Neuronal stem cell (in vitro differentiated cells): Measurements from ENCODE around the gene SMAD6.
A peak's percentile ranks its signal among the peaks of the same experiment; 100 is the strongest.

ENCODE experiments used
- DNase-seq: peaks from one replicate; pipeline ENCODE4 v3.0.0-alpha.2; 2013; ENCODE audit warnings: low spot score
- H2AFZ ChIP-seq: one replicate; pipeline ENCODE4 v1.6.1; 2013; ENCODE audit warnings: mild to moderate bottlenecking, low read length, inconsistent platforms
- H2AK5ac ChIP-seq: 2 replicates; pipeline ENCODE4 v1.6.1; 2013; ENCODE audit warnings: low read depth, mild to moderate bottlenecking, inconsistent platforms, low read length, moderate library complexity, mixed read lengths
- H2BK120ac ChIP-seq: 2 replicates; pipeline ENCODE4 v1.6.1; 2013; ENCODE audit warnings: low read depth, mild to moderate bottlenecking, inconsistent platforms, low read length, moderate library complexity, mixed read lengths
- H2BK12ac ChIP-seq: one replicate; pipeline ENCODE4 v1.6.1; 2013; ENCODE audit warnings: low read length, inconsistent platforms
- H2BK15ac ChIP-seq: 2 replicates; pipeline ENCODE4 v1.6.1; 2013; ENCODE audit warnings: mild to moderate bottlenecking, low read length, inconsistent platforms, mixed read lengths
- H2BK5ac ChIP-seq: one replicate; pipeline ENCODE4 v1.6.1; 2013; ENCODE audit warnings: inconsistent platforms, mild to moderate bottlenecking, low read length, moderate library complexity
- H3K14ac ChIP-seq: one replicate; pipeline ENCODE4 v1.6.1; 2013; ENCODE audit warnings: low read length, inconsistent platforms
- H3K18ac ChIP-seq: 2 replicates; pipeline ENCODE4 v1.6.1; 2013; ENCODE audit warnings: low read length, inconsistent platforms
- H3K23ac ChIP-seq: 2 replicates; pipeline ENCODE4 v1.6.1; 2013; ENCODE audit warnings: low read depth, mild to moderate bottlenecking, mixed read lengths, low read length, inconsistent platforms; ENCODE audit not compliant: poor library complexity
- H3K27ac ChIP-seq: replicated peaks from 3 replicates; pipeline ENCODE4 v1.5.1; 2013; ENCODE audit warnings: low read length, inconsistent platforms
- H3K27me3 ChIP-seq, 3 experiments: 2 replicates each; pipeline ENCODE4 v1.6.1; 2013; ENCODE audit warnings: low read length in 3 of 3, mild to moderate bottlenecking in 2 of 3, inconsistent platforms in 1 of 3, low read depth in 1 of 3, mixed read lengths in 1 of 3, moderate library complexity in 1 of 3; ENCODE audit not compliant: control insufficient read depth in 3 of 3, insufficient read depth in 3 of 3
- H3K36me3 ChIP-seq, 2 donors: replicated peaks in 1 of 2; 2 replicates each; pipeline ENCODE4 v1.6.1; 2013; ENCODE audit warnings: low read length in 2 of 2; ENCODE audit not compliant: control insufficient read depth in 2 of 2, insufficient read depth in 2 of 2
- H3K4ac ChIP-seq: 2 replicates; pipeline ENCODE4 v1.6.1; 2013; ENCODE audit warnings: inconsistent platforms, mild to moderate bottlenecking, low read length, moderate library complexity
- H3K4me1 ChIP-seq, 2 donors: 1 replicate in 1 of 2; 2 replicates in 1 of 2; pipeline ENCODE4 v1.6.1; 2013; ENCODE audit warnings: low read length in 2 of 2, low read depth in 1 of 2; ENCODE audit not compliant: control insufficient read depth in 2 of 2, insufficient read depth in 1 of 2
- H3K4me2 ChIP-seq: one replicate; pipeline ENCODE4 v1.6.1; 2013; ENCODE audit warnings: mild to moderate bottlenecking, low read length, inconsistent platforms; ENCODE audit not compliant: insufficient read depth, poor library complexity, severe bottlenecking
- H3K4me3 ChIP-seq, 2 donors: 2 replicates each; pipeline ENCODE4 v1.5.1; 2013; ENCODE audit warnings: low read length in 2 of 2, mild to moderate bottlenecking in 2 of 2, inconsistent platforms in 1 of 2, moderate library complexity in 1 of 2
- H3K79me1 ChIP-seq: one replicate; pipeline ENCODE4 v1.6.1; 2013; ENCODE audit warnings: low read depth, mild to moderate bottlenecking, inconsistent platforms, low read length, moderate library complexity
- H3K9ac ChIP-seq: one replicate; pipeline ENCODE4 v1.6.1; 2013; ENCODE audit warnings: mild to moderate bottlenecking, low read depth, low read length, inconsistent platforms; ENCODE audit not compliant: poor library complexity
- H3K9me3 ChIP-seq, 2 donors: replicated peaks in 1 of 2; 2 replicates each; pipeline versions ENCODE3 to v1.6.1; 2013; ENCODE audit warnings: low read length in 2 of 2, mild to moderate bottlenecking in 2 of 2, inconsistent platforms in 1 of 2, low read depth in 1 of 2, mixed read lengths in 1 of 2, moderate library complexity in 1 of 2; ENCODE audit not compliant: control insufficient read depth in 2 of 2, insufficient read depth in 1 of 2
- H4K8ac ChIP-seq: one replicate; pipeline ENCODE4 v1.6.1; 2013; ENCODE audit warnings: low read depth, mild to moderate bottlenecking, inconsistent platforms, low read length, moderate library complexity
- H4K91ac ChIP-seq: one replicate; pipeline ENCODE4 v1.6.1; 2013; ENCODE audit warnings: low read length, low read depth, mild to moderate bottlenecking, inconsistent platforms; ENCODE audit not compliant: poor library complexity
- WGBS, 2 donors: extraction: QIAGEN DNeasy Blood & Tissue Kit; methylation state at CpG; one replicate each; pipeline ENCODE4 v1.1.7; 2013; ENCODE audit warnings: missing lambda C conversion rate in 2 of 2, mixed read lengths in 1 of 2; ENCODE audit not compliant: insufficient read length in 2 of 2, insufficient replicate concordance in 1 of 2; ENCODE audit errors: extremely low coverage in 2 of 2; 5-methylcytosine and 5-hydroxymethylcytosine counted together

The SMAD6 gene

DNA sequence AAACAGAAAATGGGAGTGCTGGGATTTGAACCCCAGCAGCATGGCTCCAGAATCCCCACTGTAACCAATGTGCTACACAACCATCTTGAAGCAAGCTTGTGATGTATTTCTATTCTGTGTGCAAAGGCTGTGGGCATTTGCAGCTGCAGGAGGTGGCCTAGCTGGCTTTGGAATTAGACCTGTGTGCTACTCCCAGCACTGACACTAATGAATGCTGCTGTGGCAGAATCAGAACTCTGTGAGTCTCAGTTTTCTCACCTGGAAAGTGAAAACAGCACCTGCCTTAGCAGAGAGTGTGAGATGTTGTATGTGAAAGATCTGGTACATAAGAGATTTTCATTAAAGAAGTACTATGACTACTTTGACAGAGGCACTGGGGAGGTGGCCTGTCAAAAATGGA is 21.5 kb upstream of the SMAD6 start:
- H4K91ac ChIP-seq, result no peak overlapping the region
- H3K4me1 ChIP-seq, result peaks cover 6 to 14% of the 10 kb centered on the region in 2 donors
- H3K14ac ChIP-seq, result no peak overlapping the region
- no peak overlapping the region for H3K4me2 ChIP-seq
- no peak overlapping the region for H2BK120ac ChIP-seq
- no peak overlapping the region for H2AK5ac ChIP-seq
- H3K9me3 ChIP-seq, result peaks cover 0 to 7% of the 10 kb centered on the region in 2 donors
- H3K4ac ChIP-seq, result no peak overlapping the region
- DNase-seq, result no peak
- no peak overlapping the region for H2BK5ac ChIP-seq
- H2BK12ac ChIP-seq, result no peak overlapping the region
- no peaks in the 10 kb centered on the region for H3K36me3 ChIP-seq
- H3K27me3 ChIP-seq, result peaks cover 0 to 2% (median 0%) of the 10 kb centered on the region in 3 experiments
- H3K23ac ChIP-seq, result no peak overlapping the region
- H3K79me1 ChIP-seq, result no peaks in the 10 kb centered on the region
- no peak overlapping the region for H2AFZ ChIP-seq
- H2BK15ac ChIP-seq, result no peak overlapping the region
- no peak overlapping the region for H3K18ac ChIP-seq
- no peak overlapping the region for H3K9ac ChIP-seq
- H3K27ac ChIP-seq, result no peak overlapping the region
- H3K4me3 ChIP-seq, result no peak overlapping the region
- H4K8ac ChIP-seq, result no peak overlapping the region

DNA sequence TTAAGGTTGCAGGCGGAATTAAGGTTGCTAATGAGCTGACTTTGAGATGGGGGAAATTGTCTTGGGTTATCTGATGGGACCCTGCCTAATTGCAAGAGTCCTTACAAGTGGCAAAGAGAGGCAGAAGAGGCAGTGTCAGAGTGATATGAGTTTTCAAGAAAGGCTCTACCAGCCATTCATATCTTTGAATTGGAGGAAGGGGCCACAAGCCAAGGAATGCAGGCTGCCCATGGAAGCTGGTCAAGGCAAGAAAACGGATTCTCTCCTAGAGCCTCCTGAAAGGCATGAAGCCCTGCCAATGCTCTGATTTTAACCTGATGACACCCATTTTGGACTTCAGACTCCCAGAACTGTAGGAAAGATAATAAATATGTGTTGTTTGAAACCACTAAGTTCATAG is 20.6 kb upstream of the SMAD6 start:
- Histone ChIP-seq H3K4ac (no peak overlapping the region), H4K91ac (no peak overlapping the region), H3K4me1 (peaks cover 6 to 11% of the 10 kb centered on the region in 2 donors), H2BK12ac (no peak overlapping the region), H3K4me2 (no peak overlapping the region), H2AFZ (no peak overlapping the region), H4K8ac (no peak overlapping the region), H3K4me3 (no peak overlapping the region), H2BK120ac (no peak overlapping the region), H3K79me1 (no peaks in the 10 kb centered on the region), H3K9me3 (peaks cover 0 to 7% of the 10 kb centered on the region in 2 donors), H2AK5ac (no peak overlapping the region), H3K36me3 (no peaks in the 10 kb centered on the region), H2BK15ac (no peak overlapping the region), H2BK5ac (no peak overlapping the region), H3K23ac (no peak overlapping the region), H3K9ac (no peak overlapping the region), H3K14ac (no peak overlapping the region), H3K27me3 (peaks cover 0 to 2% (median 0%) of the 10 kb centered on the region in 3 experiments), H3K27ac (no peak overlapping the region), H3K18ac (no peak overlapping the region)
- DNase-seq, result no peak
- WGBS, 2 donors, result no CpG with 5 or more reads among the region's 2 CpGs

DNA sequence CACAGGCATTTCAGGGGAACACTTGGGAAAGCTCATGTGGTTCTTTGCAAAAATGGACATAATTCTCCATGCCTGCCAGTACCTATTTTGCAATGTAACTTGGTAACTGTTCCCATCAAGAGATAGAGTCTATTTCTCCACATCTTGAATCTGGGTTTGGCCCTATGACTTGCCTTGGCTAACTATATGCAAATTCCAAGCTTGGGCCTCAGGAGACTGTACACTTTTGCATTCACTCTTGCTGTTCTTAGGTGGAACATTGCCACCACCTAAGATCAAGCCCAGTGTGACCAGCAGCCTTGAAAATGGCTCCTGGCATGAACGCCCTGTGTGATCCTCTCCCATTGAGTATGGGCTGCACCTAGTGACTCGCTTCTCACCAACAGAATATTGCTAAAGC is 19.8 kb upstream of the SMAD6 start:
- Histone ChIP-seq H3K4ac (no peak overlapping the region), H3K36me3 (no peaks in the 10 kb centered on the region), H2BK15ac (no peak overlapping the region), H3K23ac (no peak overlapping the region), H3K27ac (no peak overlapping the region), H3K4me1 (peaks cover 6 to 11% of the 10 kb centered on the region in 2 donors), H2AK5ac (no peak overlapping the region), H3K27me3 (peaks cover 0 to 2% (median 0%) of the 10 kb centered on the region in 3 experiments), H3K79me1 (no peaks in the 10 kb centered on the region), H2AFZ (no peak overlapping the region), H4K8ac (no peak overlapping the region), H3K18ac (no peak overlapping the region), H3K9me3 (peaks cover 0 to 7% of the 10 kb centered on the region in 2 donors), H2BK5ac (no peak overlapping the region), H4K91ac (no peak overlapping the region), H3K9ac (no peak overlapping the region), H3K14ac (no peak overlapping the region), H3K4me3 (peak overlapping the region in 1 of 2 donors; percentile 32), H2BK120ac (no peak overlapping the region), H2BK12ac (no peak overlapping the region), H3K4me2 (no peak overlapping the region)
- no peak for DNase-seq
- WGBS, 2 donors, result no CpG with 5 or more reads among the region's 2 CpGs

DNA sequence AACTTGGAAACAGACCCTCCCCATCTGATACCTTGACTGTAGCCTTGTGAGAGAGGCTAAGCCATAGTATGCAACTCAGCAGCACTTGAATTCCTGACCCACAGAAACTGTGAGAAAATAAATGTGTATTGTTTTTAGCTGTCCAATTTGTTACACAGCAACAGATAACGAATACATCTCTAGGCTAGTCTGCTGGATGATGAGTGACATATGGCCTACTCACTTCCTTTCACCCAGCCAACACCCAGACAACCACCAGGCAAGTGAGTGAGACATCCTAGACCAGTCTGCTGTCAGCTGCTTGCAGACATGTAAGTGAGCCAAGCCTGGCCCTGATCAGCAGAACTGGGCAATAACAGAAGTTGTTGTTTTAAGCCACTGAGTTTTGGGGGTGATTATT is 19.2 kb upstream of the SMAD6 start:
- H3K79me1 ChIP-seq, result no peaks in the 10 kb centered on the region
- H2AK5ac ChIP-seq, result no peak overlapping the region
- H4K91ac ChIP-seq, result no peak overlapping the region
- peaks cover 0 to 2% (median 0%) of the 10 kb centered on the region in 3 experiments for H3K27me3 ChIP-seq
- H3K36me3 ChIP-seq, result no peaks in the 10 kb centered on the region
- no peak for DNase-seq
- H2AFZ ChIP-seq, result no peak overlapping the region
- H4K8ac ChIP-seq, result no peak overlapping the region
- H2BK15ac ChIP-seq, result no peak overlapping the region
- no peak overlapping the region for H2BK5ac ChIP-seq
- no peak overlapping the region for H3K9ac ChIP-seq
- no peak overlapping the region for H2BK12ac ChIP-seq
- no peak overlapping the region for H2BK120ac ChIP-seq
- H3K23ac ChIP-seq, result no peak overlapping the region
- peaks cover 0 to 7% of the 10 kb centered on the region in 2 donors for H3K9me3 ChIP-seq
- H3K27ac ChIP-seq, result no peak overlapping the region
- no peak overlapping the region for H3K14ac ChIP-seq
- no CpG with 5 or more reads among the region's 1 CpG for WGBS, 2 donors
- no peak overlapping the region for H3K4me3 ChIP-seq
- H3K18ac ChIP-seq, result no peak overlapping the region
- H3K4me2 ChIP-seq, result no peak overlapping the region
- peaks cover 6 to 11% of the 10 kb centered on the region in 2 donors for H3K4me1 ChIP-seq
- H3K4ac ChIP-seq, result no peak overlapping the region
